BLaER1 (cell line): ENCODE results near the gene TTLL9.

Experiments used
- H3K27ac ChIP-seq: shearing (Covaris generic); formaldehyde crosslinking; 2 replicates; pipeline ENCODE4 v1.8.1; 2022
- H3K27me3 ChIP-seq: shearing (Covaris generic); formaldehyde crosslinking; 2 replicates; pipeline ENCODE4 v1.8.1; 2022
- H3K36me3 ChIP-seq: shearing (Covaris generic); formaldehyde crosslinking; 2 replicates; pipeline ENCODE4 v1.8.1; 2022
- H3K4me1 ChIP-seq: shearing (Covaris generic); formaldehyde crosslinking; 2 replicates; pipeline ENCODE4 v1.8.1; 2022
- H3K4me2 ChIP-seq: shearing (Covaris generic); formaldehyde crosslinking; 2 replicates; pipeline ENCODE4 v1.8.1; 2022
- H3K4me3 ChIP-seq: shearing (Covaris generic); formaldehyde crosslinking; 2 replicates; pipeline ENCODE4 v1.8.1; 2022
- H3K9ac ChIP-seq: shearing (Covaris generic); formaldehyde crosslinking; 2 replicates; pipeline ENCODE4 v1.8.1; 2022
- H3K9me3 ChIP-seq: shearing (Covaris generic); formaldehyde crosslinking; 2 replicates; pipeline ENCODE4 v1.8.1; 2022
- H4K20me1 ChIP-seq: shearing (Covaris generic); formaldehyde crosslinking; 2 replicates; pipeline ENCODE4 v1.8.1; 2022
- Cebpa-rat ChIP-seq: shearing (Covaris generic); IDR thresholded peaks from 2 replicates; pipeline ENCODE4 v1.8.1; 2022

The TTLL9 gene

DNA sequence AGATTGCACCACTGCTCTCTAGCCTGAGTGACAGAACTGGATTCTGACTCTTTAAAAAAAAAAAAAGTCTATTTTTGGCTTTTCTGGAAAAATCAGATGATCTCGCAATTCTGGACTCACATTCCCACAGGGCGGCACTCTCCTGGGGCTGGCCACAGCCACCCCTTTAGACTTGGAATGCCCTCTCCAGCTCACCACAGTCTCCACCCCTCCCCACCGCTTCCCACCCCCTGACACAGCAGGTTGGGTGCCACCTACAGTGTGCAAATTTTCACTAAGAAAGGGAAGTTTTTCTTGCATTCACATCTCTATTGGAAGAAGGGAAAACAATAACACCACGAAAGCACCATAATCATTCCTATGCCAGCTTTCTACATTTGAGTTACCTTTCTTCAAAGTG lies 66.0 kb downstream of the TTLL9 start:
- Histone ChIP-seq H3K36me3 (no peaks in the 10 kb centered on the region), H3K27ac (no peak overlapping the region), H3K9ac (no peak overlapping the region), H3K4me1 (no peaks in the 10 kb centered on the region), H3K9me3 (no peaks in the 10 kb centered on the region), H3K4me3 (no peak overlapping the region), H4K20me1 (peaks cover 6% of the 10 kb centered on the region; the same call in 1 of the 2 replicates), H3K27me3 (no peaks in the 10 kb centered on the region), H3K4me2 (no peak overlapping the region)
- TF ChIP-seq Cebpa-rat = no peak

DNA sequence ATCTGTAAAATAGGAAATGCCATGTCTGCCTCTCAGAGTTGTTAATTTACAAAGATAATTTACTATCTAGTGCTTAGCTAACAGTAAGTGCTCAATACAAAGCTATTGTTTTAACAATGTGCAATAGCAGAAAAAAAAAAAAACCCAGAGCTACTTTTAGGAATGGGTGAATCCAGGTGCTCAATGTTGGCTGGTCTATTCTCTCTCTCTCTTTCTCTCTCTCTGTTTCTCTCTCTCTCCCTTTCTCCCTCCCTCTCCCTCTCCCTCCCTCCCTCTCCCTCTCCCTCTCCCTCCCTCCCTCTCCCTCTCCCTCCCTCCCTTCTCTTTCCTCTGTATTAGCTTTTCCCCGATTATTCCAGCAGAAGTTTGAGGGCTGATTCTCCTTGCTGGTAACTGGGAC lies 67.4 kb downstream of the TTLL9 start:
- Histone ChIP-seq H3K9ac (no peak overlapping the region), H3K4me2 (no peak overlapping the region), H3K27me3 (no peaks in the 10 kb centered on the region), H3K4me3 (no peak overlapping the region), H3K4me1 (no peaks in the 10 kb centered on the region), H3K9me3 (no peaks in the 10 kb centered on the region), H3K27ac (no peak overlapping the region), H4K20me1 (peaks cover 16% of the 10 kb centered on the region), H3K36me3 (peaks cover 11% of the 10 kb centered on the region)
- TF ChIP-seq Cebpa-rat = no peak

DNA sequence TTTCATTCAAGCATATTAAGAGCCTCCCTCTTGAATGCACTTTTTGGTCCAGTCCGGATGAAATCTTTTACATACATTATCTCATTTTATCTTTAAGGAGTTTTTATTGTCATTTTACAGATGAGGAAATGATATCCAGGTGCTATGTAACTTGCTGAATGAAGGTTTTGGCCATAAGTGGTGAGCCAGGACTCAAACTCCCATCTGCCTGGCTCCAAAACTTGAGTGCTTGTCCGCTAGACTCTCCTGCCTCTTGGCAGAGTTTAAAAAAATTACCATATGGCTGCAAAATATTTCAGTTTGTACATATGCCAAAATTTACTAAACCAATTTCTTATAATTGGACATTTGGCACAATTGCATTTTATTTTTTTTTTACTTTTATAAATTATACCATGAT lies 69.2 kb downstream of the TTLL9 start:
- H3K27ac ChIP-seq = no peak overlapping the region
- H3K4me1 ChIP-seq = no peaks in the 10 kb centered on the region
- peaks cover 29% of the 10 kb centered on the region for H3K36me3 ChIP-seq
- no peaks in the 10 kb centered on the region for H3K9me3 ChIP-seq
- no peak overlapping the region for H3K4me3 ChIP-seq
- no peak overlapping the region for H3K9ac ChIP-seq
- H4K20me1 ChIP-seq = peaks cover 35% of the 10 kb centered on the region
- TF ChIP-seq Cebpa-rat = no peak
- H3K27me3 ChIP-seq = no peaks in the 10 kb centered on the region
- H3K4me2 ChIP-seq = no peak overlapping the region

DNA sequence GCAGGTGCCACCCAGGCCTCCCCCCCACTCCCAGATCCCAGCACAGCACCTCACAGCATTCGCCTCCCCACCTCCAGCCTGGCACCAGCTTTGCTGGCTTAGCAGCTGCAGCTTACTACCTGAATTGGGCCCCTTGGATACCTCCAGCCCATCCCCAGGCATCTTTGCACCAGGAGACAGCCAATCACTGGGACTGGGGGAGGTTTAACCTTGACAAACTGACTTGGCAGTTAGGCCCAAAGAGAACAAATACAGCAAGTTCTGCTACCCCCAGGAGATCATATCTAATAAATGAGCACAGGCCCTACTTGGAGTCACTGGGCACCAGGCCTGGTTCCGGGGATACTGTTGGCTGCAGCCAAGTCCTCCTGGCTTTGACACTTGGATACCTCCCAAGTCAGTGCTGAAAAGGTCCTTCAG lies 72.6 kb downstream of the TTLL9 start:
- Histone ChIP-seq H3K27ac (no peak overlapping the region), H3K4me1 (no peaks in the 10 kb centered on the region), H3K4me3 (no peak overlapping the region), H4K20me1 (peaks cover 69% of the 10 kb centered on the region), H3K27me3 (no peaks in the 10 kb centered on the region), H3K9me3 (peaks cover 2% of the 10 kb centered on the region), H3K4me2 (no peak overlapping the region), H3K36me3 (peaks cover 63% of the 10 kb centered on the region), H3K9ac (no peak overlapping the region)
- no peak for TF ChIP-seq Cebpa-rat

DNA sequence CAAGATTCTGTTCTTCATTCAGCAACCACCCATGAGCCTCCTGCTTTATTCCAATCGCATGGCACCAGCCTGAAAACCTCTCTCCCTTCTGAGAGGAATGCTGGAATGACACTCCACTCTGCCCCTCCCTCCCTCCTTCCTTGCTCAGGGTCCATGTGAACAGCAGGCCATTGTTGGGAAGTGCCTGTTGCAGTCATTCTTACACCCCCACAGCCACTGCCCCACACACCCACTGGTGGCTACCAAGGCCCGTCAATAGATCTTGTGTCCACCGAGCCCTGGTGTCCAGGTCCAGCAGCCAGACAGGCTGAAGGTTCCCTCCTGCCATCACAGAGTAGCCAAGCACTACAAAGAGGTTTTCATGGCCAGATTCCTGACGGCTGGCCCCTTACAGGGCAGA lies 74.9 kb downstream of the TTLL9 start:
- Histone ChIP-seq H3K9ac (no peak overlapping the region), H3K27me3 (no peaks in the 10 kb centered on the region), H3K4me3 (no peak overlapping the region), H3K4me2 (no peak overlapping the region), H3K4me1 (peaks cover 5% of the 10 kb centered on the region), H3K36me3 (peaks cover 86% of the 10 kb centered on the region), H3K9me3 (peaks cover 14% of the 10 kb centered on the region), H4K20me1 (peaks cover 90% of the 10 kb centered on the region), H3K27ac (no peak overlapping the region)
- TF ChIP-seq Cebpa-rat = no peak

DNA sequence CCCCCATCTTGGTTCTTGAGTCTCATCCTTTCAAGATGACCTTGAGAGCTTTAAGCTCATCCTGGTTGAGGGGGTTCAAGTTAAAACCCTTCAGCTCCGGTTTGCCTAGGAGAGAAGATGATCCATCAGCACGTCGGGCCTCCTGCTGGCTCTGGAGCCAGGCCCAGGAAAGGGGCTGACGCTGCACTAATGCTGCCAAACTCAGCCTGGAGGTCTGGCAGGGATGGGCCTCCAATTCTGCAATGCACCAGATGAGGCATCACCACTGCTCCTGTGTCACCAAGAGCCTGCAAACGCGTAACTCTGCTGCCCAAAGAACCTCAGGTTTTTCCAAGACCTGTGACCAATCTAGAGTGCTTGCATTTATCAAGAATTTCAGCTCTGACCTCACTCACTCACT lies 75.4 kb downstream of the TTLL9 start:
- Histone ChIP-seq H3K9ac (no peak overlapping the region), H3K36me3 (peaks cover 88% of the 10 kb centered on the region), H3K4me2 (no peak overlapping the region), H3K4me3 (no peak overlapping the region), H3K4me1 (peaks cover 10% of the 10 kb centered on the region), H4K20me1 (peaks cover 90% of the 10 kb centered on the region), H3K9me3 (peaks cover 14% of the 10 kb centered on the region), H3K27me3 (no peaks in the 10 kb centered on the region), H3K27ac (no peak overlapping the region)
- no peak for TF ChIP-seq Cebpa-rat

DNA sequence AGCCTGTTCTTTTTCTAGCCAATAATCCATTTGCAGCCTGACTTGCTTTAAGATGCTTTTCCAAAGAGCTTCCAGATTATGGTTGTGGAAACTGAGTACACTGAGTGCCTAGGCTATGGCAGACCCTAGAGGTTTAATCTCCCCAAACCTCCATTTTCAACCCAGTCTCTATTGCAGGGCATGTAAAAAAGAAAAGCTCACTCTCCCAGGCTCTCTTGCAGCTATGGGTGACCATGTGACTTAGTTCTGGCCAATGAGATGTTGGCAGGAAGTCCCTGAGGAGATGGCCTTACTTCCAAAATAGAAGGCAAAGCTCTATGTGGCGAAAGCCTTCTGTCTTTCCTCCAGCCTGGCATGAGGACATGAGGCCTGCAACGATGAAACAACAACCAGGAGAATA lies 77.6 kb downstream of the TTLL9 start:
- Histone ChIP-seq H3K36me3 (peaks cover 75% of the 10 kb centered on the region), H3K27ac (no peak overlapping the region), H3K9ac (no peak overlapping the region), H3K4me2 (no peak overlapping the region), H3K27me3 (no peaks in the 10 kb centered on the region), H4K20me1 (peaks cover 86% of the 10 kb centered on the region), H3K4me3 (no peak overlapping the region), H3K9me3 (peaks cover 14% of the 10 kb centered on the region), H3K4me1 (peaks cover 14% of the 10 kb centered on the region)
- TF ChIP-seq Cebpa-rat = no peak

DNA sequence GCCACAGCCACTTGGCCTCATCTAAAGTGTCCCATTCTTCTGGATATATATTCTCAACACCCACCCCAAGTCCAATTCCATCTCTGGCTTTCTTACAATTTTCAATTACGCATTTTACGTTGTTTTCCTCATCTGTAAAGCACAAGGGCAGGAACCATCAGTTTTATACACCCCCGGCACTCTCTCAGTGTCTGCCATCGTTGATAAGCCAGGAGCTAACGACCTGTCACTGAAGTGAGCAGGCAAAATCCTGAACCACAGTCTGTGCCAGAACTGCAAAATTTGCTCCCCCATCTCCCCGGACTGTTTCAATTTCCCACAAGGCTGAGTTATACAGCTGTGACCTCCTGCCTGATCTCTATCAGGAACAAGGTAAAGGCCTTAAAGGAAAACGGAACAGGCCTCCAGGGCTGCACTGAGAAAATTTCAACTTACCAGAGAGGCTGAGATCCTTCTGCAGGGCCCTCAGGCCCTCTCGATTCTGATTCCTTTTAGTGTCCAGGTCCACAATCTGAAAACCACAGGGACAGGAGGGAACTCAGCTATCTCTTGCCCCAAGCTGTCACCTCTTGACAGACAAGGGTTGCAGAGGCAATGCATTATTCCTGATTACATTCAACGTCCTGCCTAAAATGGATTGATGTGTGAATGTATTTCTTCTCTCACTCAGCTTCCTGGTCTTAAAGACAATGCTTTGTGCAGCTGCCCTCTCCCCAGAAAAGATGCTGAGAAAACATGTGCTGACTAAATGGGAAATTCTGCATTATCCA lies 79.6 kb downstream of the TTLL9 start:
- Histone ChIP-seq H3K27me3 (no peaks in the 10 kb centered on the region), H3K9me3 (peaks cover 14% of the 10 kb centered on the region), H3K27ac (no peak overlapping the region), H4K20me1 (peaks cover 65% of the 10 kb centered on the region), H3K9ac (peak overlapping the region; percentile 96), H3K4me3 (peak overlapping the region; percentile 93; the same call in 1 of the 2 replicates), H3K36me3 (peaks cover 54% of the 10 kb centered on the region), H3K4me1 (peaks cover 14% of the 10 kb centered on the region), H3K4me2 (peak overlapping the region; percentile 95)
- no peak for TF ChIP-seq Cebpa-rat

DNA sequence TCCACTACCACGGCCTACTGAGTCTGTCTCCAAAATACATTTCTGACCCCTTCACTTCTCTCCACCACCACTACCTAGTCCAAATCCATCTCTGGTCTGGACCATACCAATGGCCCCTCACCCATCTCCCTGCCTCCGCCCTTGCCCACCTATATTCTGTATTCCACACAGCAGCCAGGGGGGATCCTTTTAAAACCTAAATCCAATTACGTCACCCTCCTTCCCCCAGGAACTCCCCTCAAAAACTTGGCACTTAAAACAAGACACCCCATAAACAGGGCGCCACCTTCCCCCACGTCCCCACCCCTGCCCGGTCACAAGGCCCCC lies 80.7 kb downstream of the TTLL9 start:
- peaks cover 43% of the 10 kb centered on the region for H3K36me3 ChIP-seq
- H3K9me3 ChIP-seq = peaks cover 14% of the 10 kb centered on the region
- H3K27ac ChIP-seq = peak overlapping the region; percentile 93
- peak overlapping the region; percentile 96 for H3K9ac ChIP-seq
- TF ChIP-seq Cebpa-rat = no peak
- H3K4me2 ChIP-seq = peak overlapping the region; percentile 95
- H3K4me3 ChIP-seq = peak overlapping the region; percentile 93
- H3K27me3 ChIP-seq = no peaks in the 10 kb centered on the region
- H4K20me1 ChIP-seq = peaks cover 54% of the 10 kb centered on the region
- peaks cover 18% of the 10 kb centered on the region for H3K4me1 ChIP-seq

DNA sequence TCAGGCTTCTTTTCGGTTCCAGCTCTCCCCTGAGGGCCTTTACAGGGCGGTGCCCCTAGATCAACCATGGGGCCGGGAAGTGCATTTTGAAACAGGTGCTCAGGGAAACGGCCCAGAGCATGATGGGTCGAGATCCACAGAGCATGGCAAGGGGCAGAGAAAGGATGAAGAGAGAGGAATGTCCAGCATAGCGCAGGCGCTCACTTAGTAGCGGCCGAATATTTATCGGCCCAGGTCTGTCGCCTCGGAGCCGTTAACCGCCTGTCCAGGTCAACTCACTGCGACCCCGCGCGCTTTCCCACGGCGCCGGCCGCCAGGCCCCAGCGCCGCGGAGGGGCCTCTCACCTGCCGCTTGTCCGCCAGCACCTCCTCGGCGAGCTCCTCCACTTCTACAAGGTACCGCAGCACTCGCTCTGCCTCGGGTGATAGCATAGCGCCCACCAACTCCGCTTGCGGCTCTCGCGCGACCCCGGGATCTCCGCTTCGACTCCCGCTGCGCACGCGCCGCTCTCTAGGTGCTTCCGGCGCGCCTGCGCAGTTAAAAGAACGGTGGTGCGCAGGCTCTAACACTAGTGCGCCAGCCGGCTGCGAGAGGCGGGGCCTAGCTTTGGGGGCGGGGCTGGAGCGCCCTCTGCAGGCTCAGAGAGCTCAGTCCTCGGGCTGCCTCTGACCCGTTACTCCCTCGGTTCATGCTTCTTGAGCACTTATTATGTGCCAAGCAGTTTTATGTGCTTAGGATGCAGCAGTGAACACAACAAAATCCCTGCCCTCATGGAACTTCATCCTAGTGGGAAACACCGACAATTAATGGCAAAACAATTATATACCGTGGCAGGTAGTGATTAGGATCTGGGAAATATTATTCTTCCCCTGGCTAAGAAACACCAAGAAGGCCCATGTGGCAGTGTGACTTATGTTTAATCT lies 81.4 kb downstream of the TTLL9 start, which contains the start of gene PDRG1:
Gene PDRG1 (minus strand): TSS at position 517 of the 924 bp plus-strand sequence. CDS start 85 bp downstream, at position 432.
- TF ChIP-seq Cebpa-rat = no peak
- Histone ChIP-seq H3K4me2 (peak within 1 kb of the TSS; percentile 95), H4K20me1 (peaks cover 48% of the 10 kb centered on the region), H3K9ac (peak within 1 kb of the TSS; percentile 96), H3K27ac (peak within 1 kb of the TSS; percentile 93), H3K36me3 (peaks cover 37% of the 10 kb centered on the region), H3K27me3 (no peaks in the 10 kb centered on the region), H3K9me3 (peaks cover 14% of the 10 kb centered on the region), H3K4me1 (peaks cover 25% of the 10 kb centered on the region), H3K4me3 (peak within 1 kb of the TSS; percentile 93)
